Cortex of kidney (tissue), 1 donor: Measurements from ENCODE around the gene AGPAT4.
"Not testable (repeated sequence)": the region's sequence is repeated elsewhere in the genome, so short reads cannot be mapped to it uniquely, and the experiment has no call there.

Experiments
- DNase-seq: peaks from one replicate; lab custom pipeline; 2025; lab: John Stamatoyannopoulos, UW

The AGPAT4 gene

DNA sequence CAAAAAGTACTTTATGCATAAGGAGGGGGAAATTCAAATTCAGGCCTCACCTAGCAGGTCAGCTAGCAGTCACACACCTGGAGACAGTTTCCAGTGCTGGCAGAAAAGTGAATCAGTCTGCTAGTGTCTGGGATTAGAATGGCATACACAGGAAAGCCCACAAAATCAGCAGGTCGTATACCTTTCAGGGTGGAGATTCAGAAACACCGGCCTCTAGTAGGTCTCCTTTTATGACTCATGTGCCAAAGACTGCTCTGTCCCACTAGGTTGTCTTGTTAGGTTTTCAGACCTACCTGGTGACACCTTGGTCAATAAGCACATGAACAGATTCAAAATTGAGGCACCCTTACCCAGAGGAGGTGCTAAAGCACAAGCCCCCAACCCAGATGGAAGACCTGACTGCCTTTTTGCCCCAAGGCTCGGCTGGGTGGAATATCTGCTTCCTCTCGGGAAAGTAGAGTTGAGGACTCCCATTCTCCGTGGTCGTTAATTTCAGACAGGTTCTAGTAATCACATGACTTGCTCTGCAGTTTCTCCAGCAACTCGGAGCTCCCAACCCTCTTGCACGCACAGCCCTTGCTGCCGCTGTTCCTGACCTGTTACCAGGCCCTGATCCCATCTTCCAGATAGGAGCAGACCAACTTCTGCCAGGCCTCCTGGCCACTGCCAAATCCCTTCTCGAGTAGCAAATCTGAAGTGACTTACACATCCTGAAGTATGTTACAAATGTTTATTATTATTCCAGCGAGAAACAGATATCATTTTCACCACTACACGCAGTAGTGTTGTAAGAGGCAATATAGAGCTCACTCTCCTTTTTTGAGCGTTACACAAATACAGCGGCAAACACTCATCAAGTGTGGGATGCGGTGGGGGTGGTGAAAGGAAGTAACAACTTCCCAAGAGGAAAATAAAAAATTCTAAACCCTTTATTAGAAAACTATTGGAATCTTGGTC, 46.6 kb downstream of the AGPAT4 start:
- DNase-seq: no peak

DNA sequence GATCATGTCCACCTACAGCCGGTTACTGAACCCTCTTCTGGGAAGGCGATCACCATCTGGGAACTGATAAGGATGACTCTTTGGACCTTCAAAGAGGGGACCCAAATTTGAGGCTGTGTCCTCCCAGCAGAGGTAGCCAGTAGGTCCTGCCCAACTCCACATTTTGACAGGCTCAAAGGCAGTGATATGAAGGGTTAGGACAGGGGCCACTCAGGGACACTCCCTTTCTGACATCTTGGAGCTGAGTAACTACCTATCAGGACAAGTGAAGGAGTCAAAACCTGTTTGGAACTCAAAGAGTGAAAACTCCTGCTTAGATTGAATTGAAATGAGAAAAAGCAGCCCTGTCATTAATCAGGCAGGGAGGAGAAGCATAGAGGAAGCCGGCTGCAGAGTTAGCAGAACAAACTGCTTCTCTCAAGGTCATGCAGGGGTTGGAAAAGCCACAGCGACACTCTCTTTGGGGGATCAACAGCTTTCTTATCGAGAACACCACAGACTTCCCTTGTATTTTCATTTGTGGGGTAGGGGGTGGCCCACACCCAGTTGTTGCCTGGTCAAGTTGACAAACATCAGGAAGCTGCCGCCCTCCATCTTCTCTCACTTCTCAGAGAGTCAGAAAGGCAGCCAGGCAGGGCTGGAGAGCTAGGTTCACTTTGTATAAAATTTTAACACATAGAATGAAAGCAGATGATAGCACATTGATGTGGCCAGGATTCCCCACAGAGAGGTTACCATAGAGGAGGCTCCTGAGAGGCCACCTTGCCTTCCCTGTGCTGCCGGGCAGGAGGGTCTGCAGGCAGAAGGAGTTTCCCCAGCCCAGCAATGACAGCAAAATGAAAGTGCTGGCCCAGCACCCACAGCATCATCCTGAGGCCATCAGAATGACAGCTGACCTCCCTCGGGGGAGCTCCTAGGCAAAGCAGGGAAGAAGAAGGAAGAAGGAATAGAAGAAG, 47.6 kb downstream of the AGPAT4 start:
- DNase-seq: no peak

DNA sequence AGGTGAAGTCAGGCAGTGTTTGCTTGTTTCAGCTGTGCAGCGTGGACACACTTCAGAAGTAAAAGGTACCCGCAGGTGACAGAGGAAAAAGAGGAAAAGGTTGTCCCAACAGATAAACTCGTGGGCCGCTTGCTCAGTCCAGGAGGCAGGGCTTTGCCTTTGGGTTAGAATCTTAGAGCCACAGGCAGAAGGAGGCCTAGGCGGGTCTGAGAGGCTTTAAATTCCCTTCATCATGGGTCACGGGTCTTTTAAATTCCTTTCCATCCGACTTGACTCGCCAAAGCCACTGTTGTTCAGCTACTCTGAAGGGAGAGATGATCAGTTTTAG, 48.2 kb downstream of the AGPAT4 start:
- no peak for DNase-seq

DNA sequence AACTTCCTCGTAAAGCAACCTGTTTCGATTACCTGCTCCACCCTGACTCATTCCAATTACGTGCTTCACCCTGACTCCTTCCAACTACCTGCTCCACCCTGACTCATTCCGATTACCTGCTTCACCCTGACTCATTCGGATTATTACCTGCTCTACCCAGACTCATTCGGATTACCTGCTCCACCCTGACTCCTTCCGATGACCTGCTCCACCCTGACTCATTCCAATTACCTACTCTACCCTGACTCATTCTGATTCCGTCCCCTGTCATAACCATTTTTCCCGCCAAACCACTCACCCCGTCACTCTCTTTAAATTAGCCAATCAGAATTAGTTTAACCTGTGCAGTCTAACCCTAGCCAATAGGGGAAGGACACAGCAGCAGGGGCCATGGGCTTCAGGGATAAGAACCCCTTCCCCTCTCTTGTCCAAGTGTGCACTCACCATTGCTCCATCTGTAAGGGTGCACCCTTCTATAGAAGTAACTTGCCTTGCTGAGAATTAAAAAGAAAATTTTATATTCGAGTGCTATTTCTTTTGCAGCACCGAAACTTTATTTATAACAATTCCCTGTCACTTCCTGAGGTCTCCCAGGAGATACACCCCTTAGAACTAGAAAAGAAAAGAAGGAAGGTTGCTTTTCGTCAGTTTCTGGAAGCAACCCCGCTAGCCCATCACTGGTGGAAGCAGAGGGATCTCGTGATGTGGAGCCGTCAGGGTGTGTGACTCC, 48.7 kb downstream of the AGPAT4 start:
- not testable (repeated sequence) for DNase-seq

DNA sequence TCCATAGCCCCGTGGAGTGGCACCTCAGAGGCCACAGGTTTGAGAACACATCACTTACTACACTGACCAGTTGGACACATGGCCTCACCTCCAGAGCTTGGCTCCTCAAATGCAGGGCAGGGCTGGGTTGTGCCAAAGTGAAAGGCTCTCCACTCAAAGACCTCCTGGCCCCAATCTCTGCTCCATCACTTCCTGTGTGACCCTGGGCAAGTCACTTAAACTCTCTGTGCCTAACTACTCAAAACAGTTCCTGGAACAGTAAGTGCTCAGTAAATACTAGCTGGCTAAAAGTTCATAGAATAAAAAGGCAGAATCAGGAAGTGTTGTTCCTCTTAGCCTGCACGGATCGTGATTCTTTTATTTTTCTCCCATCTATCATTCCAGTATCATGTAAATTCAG, 50.2 kb downstream of the AGPAT4 start:
- DNase-seq: no peak

DNA sequence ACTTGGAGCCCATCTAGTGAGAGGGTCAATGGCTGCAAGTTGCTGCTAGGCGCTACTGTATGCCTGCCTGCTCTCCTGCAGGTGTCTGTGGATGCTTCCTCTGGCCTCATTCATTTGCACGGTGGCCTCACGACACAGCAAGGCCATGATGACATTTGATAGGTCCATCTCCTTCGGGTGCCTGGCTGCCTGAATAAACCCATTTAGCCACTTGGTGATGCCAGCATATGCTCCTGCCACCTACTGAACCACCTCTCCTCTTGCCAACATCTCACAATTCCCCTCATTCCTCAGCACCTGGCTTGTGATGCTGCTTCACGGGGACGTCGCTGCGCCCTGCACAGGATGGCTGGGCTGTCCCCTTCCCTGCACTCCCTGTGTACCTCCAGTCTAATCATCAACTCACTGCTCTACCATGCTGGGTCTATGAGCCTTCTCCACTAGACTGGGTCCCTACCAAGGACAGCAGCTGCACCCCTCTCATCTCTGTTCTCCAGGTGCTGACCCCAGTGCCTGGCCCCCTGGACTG, 51.1 kb downstream of the AGPAT4 start:
- no peak for DNase-seq

DNA sequence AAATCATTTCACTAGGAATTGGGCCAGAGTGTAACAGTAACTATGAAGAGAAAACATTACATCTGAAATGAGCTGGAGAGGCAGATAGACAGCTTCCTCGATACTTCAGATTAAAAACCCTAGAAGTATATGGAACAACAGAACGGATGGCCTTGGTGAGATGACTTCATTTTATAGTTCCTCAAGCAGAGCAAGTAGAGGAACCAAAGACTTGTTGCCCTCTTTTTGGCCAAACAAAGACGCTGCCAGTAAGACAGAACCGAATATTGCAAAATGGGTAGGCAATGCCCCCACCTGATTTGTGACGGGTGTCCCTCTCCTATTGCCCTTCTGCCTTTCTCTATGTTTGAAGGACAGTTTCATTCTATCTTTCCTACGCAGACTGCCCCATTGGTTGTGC, 53.5 kb downstream of the AGPAT4 start:
- DNase-seq: no peak

DNA sequence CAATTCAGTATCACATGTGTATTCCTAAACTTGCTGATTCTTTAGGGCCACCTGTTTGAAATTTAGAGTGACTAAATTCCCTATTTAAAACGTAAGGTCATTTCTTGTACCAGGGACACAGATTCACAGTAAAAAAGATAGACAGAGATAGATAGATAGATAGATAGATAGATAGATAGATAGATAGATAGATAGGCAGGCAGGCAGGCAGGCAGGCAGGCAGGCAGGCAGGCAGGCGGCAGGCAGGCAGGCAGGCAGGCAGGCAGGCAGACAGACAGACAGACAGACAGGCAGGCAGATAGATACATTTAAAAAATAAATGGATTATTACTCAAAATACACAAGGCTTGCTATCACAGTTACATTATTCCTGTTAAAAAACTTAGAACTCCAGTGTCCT, 54.2 kb downstream of the AGPAT4 start:
- DNase-seq: no peak

DNA sequence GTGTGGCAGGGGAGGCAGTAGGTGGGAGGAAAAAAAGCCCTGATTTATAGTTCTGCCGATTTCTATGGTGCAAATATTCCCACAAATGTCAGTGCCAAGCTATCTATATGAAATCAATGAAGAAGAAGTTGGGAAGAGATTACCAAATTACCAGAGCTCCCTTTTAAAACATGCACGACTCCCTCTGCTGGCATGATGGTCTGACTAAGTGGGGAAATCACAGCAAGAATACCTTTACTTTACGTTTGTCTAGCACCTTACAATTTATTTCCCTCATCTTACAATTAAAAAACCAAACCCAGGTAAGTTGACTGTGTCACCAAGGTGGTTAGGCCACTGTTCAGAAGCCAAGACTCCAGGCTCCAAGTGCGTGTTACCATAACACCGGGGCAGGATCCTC, 55.6 kb downstream of the AGPAT4 start:
- no peak for DNase-seq

DNA sequence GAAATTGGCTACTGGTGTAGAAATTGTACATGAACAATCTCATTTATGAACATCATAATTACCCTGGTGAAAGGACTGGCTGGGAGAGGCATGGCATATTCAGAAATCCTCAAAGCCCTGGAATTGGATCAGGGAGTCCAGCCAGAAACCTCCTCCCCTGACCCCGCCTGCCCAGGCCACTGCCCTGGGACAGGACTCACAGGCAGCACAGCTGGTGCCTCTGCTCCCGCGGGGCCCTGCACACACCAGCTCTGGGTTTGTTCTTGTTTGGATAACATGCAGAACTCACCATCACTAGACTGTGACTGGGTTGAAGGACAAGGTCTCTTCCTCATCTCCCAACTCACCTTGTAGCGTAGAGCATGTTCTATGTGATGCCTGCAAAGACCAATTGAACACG, 56.2 kb downstream of the AGPAT4 start:
- no peak for DNase-seq

DNA sequence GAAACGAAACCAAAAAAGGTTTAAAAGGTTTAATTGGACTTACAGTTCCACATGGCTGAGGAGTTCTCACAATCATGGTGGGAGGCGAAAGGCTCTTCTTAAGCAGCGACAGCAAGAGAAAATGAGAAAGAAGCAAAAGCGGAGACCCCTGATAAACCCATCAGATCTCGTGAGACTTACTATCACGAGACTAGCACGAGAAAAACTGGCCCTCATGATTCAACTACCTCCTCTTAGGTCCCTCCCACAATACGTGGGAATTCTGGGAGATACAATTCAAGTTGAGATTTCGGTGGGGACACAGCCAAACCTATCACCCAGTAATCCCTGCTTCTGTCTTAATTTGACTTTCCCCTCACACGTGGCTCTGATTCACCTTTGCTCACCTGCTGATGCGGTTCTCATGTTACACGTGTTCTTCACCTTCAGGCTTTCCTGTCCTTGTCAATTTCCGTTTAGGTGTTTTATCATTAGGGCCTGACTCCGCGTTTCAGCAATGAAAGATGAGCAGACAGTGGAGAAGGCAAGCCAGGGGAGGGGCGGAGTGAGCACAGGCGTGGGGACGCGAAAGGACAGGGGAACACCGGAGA, 57.1 kb downstream of the AGPAT4 start:
- no peak for DNase-seq

DNA sequence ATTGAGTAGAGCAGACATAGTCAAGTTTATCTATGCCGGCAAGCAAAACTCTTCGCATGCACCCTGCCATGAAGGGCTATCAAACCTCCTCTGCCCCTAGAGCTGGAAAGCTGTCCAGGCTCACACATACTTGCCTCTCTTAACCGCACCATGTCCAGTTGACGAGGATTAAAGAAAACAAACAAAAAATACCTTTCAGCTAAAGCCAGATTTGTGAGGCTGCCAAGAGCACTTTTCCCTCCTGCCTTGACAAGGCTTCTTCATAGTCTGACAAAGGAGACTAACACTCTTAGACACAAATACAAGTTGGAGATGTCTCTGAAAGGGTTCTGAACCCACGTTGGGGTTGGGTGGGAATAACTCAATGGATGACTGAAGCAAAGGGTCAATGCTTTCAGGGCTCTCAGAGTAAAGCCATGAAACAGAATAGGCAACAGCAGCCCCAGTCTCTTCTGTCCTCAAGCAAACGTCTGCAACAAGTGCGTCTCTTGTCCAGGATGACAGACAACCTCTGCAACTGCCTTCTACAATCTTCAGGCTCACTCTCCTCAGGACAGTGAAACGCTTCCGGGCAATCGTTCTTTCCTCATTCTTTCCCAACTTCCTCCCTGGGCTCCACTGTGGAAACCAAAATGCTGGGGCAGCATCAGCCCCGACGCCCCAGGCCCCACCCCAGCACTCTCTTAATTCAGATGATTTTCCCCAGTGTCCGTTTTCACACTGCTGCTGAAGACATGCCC, 57.8 kb downstream of the AGPAT4 start:
- no peak for DNase-seq

DNA sequence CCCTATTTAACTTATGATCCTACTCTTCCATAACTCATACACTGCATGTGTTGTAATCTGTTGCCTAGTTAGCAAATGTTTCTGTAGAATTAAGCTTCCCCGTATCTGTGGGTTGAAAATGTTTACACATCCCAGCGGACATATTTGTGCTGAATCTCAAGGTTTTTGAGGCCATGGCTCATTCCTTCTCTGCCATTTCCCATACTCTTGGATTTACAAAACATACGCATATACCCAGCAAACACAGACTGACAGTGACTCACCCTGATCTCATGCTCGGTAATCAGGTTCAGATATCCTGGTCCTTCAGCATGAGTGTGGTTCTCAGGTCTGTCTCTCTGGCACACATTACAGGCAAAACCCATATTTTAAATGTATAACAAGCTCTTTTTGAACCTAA, 58.7 kb downstream of the AGPAT4 start:
- no peak for DNase-seq

DNA sequence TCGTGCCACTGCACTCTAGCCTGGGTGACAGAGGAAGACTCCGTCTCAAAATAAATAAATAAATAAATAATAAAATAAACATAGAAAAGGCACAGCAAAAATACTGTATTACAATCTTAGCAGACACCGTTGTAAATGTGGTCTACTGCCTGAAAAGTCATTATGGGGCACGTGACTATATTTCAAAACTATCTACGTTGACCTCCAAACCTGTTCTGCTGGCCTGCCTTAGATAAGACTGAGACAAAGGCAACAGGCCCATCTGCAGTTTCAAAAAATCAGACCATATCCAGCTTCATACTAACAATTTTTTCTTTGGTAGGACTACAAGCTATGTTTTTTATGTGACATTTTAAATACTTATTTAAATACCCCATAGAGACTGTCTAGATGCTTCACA, 59.1 kb downstream of the AGPAT4 start:
- DNase-seq: no peak

DNA sequence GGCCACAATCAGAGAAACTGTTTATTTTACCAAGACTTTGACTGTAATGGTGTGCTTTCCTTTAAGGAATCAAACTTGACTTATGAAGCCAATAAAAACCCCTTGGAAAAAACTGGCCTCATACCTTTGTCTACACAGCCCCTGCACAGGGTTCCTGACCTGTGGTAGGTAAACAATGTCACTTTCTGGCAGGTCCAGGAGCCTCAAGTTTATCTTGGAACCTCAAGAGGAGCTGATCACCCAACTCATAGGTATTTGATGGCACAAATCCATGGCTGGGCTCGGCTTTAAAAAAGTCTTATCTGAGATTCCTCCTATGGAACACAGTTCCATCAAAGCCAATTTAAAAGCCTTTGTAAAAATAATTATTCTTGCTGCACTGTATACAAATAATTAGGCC, 61.0 kb downstream of the AGPAT4 start:
- no peak for DNase-seq

DNA sequence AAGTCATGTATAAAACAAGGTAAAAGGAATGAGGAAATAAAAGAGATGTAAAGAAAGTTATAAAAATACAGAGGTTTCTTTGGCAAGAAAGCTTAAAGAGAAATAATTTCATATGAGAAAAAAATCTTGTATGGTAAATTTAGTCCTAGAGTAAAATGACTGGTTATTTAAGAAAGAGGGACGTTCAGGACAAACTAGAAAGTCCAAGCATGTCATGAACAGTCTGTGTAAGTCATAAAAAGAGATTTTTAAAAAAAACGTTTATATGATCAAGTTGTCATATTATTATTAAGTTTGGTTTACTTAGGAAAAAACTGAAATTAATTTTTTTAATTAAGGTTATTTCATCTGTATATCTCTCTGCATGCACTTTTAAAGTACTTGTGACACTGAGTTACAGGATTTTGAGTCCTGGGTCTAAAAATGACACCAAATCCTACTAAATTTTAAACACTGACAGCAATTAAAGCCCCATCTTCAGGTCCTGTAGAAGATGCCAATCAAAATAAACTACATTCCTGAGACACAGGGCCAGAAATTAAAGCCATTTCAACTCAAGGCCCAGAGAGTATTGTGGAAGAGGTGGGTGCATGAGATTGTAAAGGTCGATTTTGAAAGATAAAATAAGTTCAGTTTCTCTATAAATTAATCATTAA, 62.4 kb downstream of the AGPAT4 start:
- no peak for DNase-seq

DNA sequence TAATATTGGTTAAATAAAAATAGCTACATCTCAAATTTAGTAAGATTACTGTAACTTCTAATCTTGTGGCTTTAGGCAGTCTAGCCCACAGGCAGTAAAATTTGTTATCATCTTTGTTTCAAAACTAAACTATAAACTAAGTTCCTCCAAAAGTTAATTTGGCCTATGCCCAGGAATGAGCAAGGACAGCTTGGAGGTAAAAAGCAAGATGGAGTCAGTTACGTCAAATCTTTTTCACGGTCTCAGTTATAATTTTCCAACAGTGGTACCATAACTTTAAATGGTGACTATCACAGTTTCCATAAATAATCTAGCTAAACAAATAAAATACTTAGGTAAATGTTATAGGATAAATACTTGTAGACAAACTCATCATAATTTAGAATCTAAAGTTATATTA, 63.0 kb downstream of the AGPAT4 start:
- DNase-seq: no peak

DNA sequence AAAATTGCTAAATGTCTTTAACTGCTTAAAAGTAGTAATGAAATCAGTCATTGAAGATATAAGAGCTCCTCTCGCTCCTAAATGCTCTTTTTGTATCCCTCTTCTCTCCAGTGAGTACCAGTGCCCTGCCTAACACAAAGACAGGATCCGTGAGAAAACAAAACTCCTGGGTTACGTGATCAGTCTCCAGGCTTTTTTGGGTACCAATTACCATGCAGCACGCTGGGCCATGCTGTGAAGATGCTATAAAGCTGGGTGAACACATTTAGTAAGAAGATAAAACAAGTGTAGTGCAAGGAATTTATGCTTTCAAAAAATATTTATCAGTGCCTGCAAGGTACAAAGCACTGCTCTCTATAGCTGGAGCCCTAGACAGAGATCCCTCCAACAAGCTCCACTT, 66.7 kb downstream of the AGPAT4 start:
- DNase-seq: no peak

DNA sequence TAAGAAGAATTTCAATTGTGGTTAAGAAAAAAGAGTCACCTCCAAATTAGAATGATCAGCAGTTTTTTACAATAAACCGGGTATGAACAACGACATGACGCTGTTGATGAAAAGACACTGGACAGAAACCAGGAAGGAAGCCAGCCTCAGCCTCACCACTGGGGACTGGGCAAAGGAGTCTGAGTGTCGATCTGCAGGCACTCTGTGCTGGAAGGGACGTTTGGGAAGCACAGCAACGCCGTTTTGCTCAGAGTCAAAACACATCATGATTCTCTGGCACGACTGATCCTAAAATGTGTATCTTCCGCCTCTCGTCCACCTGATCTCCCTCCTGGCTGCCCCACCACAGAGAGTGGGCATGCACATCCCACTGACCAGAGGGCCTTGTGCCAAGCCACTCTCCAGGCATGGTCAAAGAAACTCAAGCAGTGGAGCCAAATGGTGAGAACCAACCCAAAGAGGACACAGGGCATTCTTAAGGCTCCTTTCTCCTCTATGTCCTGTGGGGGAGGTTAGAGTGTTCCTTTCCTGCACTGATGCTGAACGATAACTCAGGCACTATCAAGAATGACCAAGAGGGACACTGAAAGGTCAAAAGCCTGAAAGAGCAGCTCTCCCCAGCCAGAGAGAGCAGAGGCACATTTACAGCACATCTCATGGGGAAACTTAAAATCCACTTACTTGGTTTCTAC, 68.8 kb downstream of the AGPAT4 start:
- no peak for DNase-seq
